BLaER1 (cell line): ENCODE data around the gene MPP1.

Experiments
- H3K27ac ChIP-seq: shearing (Covaris generic); formaldehyde crosslinking; 2 replicates; pipeline ENCODE4 v1.8.1; 2022
- H3K27me3 ChIP-seq: shearing (Covaris generic); formaldehyde crosslinking; 2 replicates; pipeline ENCODE4 v1.8.1; 2022
- H3K36me3 ChIP-seq: shearing (Covaris generic); formaldehyde crosslinking; 2 replicates; pipeline ENCODE4 v1.8.1; 2022
- H3K4me1 ChIP-seq: shearing (Covaris generic); formaldehyde crosslinking; 2 replicates; pipeline ENCODE4 v1.8.1; 2022
- H3K4me2 ChIP-seq: shearing (Covaris generic); formaldehyde crosslinking; 2 replicates; pipeline ENCODE4 v1.8.1; 2022
- H3K4me3 ChIP-seq: shearing (Covaris generic); formaldehyde crosslinking; 2 replicates; pipeline ENCODE4 v1.8.1; 2022
- H3K9ac ChIP-seq: shearing (Covaris generic); formaldehyde crosslinking; 2 replicates; pipeline ENCODE4 v1.8.1; 2022
- H3K9me3 ChIP-seq: shearing (Covaris generic); formaldehyde crosslinking; 2 replicates; pipeline ENCODE4 v1.8.1; 2022
- H4K20me1 ChIP-seq: shearing (Covaris generic); formaldehyde crosslinking; 2 replicates; pipeline ENCODE4 v1.8.1; 2022
- Cebpa-rat ChIP-seq: shearing (Covaris generic); IDR thresholded peaks from 2 replicates; pipeline ENCODE4 v1.8.1; 2022

MPP1 gene

GRCh38 chrX:154780968-154781367 is 24.3 kb downstream of the MPP1 start:
- Histone ChIP-seq H3K4me2 (no peak overlapping the region), H3K36me3 (peaks cover 80% of the 10 kb centered on the region), H3K4me1 (peaks cover 19% of the 10 kb centered on the region), H3K9me3 (no peaks in the 10 kb centered on the region), H3K9ac (no peak overlapping the region), H4K20me1 (peaks cover 48% of the 10 kb centered on the region), H3K27ac (no peak overlapping the region), H3K4me3 (no peak overlapping the region), H3K27me3 (peaks cover 80% of the 10 kb centered on the region)
- TF ChIP-seq Cebpa-rat: no peak

DNA sequence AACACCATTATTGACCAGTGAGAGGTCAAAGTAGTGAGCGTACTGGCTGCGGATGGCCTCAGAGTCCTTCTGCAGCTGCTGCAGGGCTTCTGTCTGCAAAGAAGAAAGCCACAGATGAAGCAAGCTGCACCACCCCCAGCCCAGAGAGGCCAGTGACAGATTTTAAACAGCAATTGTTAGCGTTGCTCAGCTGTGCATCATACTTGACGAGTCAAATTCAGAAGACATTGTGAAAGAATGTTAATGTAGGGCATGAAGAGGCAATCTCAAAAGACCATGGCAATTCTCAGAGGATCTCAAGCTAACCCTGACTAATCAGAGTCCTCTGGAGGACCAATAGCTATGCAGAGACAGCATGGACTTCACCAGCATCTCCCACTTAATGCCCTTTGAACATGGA is 26.0 kb downstream of the MPP1 start:
- TF ChIP-seq Cebpa-rat: no peak
- peaks cover 6% of the 10 kb centered on the region for H3K4me1 ChIP-seq
- no peak overlapping the region for H3K27ac ChIP-seq
- peaks cover 85% of the 10 kb centered on the region for H3K36me3 ChIP-seq
- H3K9me3 ChIP-seq: no peaks in the 10 kb centered on the region
- H3K4me2 ChIP-seq: no peak overlapping the region
- no peak overlapping the region for H3K4me3 ChIP-seq
- H3K9ac ChIP-seq: no peak overlapping the region
- H4K20me1 ChIP-seq: peaks cover 58% of the 10 kb centered on the region
- H3K27me3 ChIP-seq: peaks cover 83% of the 10 kb centered on the region

DNA sequence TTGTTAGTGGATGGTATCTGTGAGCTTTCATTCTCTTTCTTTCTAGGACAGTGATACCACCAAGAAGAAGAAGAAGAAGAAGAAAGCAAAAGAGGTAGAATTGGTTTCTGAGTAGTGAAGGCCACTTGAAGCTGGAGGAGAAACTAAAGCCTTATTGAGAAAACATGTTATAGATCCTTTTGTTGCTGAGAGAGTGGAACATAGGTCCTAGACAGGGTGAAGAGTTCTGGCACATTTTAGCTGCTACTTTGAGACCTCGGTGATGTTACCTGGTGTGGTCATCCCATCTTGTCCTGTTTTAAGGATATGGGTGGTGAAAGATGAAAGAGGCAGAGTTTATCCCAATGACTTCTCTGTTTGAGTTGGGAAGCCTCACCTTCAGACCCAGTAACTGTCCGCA is 28.5 kb downstream of the MPP1 start:
- Histone ChIP-seq H4K20me1 (peaks cover 66% of the 10 kb centered on the region), H3K9me3 (peaks cover 11% of the 10 kb centered on the region), H3K4me3 (no peak overlapping the region), H3K27ac (no peak overlapping the region), H3K9ac (no peak overlapping the region), H3K4me1 (no peaks in the 10 kb centered on the region), H3K4me2 (no peak overlapping the region), H3K27me3 (peaks cover 58% of the 10 kb centered on the region), H3K36me3 (peaks cover 90% of the 10 kb centered on the region)
- TF ChIP-seq Cebpa-rat: no peak

DNA sequence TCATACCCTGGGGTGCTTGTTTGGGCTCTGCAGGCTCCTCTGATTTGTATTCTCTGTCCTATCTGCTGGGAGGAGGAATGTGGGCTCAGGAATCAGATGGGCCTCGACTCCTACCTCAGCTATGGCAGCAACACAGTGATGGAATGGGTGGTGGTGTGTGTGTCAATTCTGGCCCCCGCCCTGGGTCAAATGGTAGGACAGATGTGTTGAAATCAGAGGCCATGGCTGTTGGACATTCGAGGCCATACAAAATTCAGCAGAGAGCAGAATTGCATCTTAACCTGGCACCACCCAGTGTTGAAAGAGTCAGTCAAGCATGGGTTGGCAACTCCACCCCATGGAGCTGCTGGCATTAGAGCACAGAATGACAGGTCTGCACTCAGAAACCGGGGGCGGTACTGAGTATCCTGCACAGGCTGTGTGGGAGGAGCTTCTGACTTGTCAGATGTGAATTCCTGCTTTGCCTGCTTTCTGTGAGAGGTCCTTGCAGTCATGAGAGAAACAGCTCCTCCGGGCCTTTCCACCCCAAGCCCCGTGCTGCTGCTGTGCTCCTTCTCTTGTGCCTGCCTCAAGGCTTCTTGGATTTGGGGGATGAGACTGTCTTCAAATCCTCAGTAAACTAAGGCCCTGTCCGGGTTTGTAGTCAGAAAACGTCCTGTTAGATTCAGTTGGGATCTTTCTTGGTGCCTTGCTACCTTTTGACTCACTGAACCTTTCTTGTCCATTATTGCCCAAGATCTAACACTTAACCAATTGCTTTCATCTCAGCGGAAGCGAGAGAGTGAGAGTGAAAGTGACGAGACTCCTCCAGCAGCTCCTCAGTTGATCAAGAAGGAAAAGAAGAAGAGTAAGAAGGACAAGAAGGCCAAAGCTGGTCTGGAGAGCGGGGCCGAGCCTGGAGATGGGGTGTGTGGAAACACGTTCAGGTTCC is 29.6 kb downstream of the MPP1 start:
- no peak overlapping the region for H3K9ac ChIP-seq
- no peaks in the 10 kb centered on the region for H3K4me1 ChIP-seq
- peaks cover 48% of the 10 kb centered on the region for H3K27me3 ChIP-seq
- TF ChIP-seq Cebpa-rat: no peak
- no peak overlapping the region for H3K4me3 ChIP-seq
- H3K9me3 ChIP-seq: peaks cover 14% of the 10 kb centered on the region
- peaks cover 90% of the 10 kb centered on the region for H3K36me3 ChIP-seq
- no peak overlapping the region for H3K27ac ChIP-seq
- peaks cover 68% of the 10 kb centered on the region for H4K20me1 ChIP-seq
- no peak overlapping the region for H3K4me2 ChIP-seq

DNA sequence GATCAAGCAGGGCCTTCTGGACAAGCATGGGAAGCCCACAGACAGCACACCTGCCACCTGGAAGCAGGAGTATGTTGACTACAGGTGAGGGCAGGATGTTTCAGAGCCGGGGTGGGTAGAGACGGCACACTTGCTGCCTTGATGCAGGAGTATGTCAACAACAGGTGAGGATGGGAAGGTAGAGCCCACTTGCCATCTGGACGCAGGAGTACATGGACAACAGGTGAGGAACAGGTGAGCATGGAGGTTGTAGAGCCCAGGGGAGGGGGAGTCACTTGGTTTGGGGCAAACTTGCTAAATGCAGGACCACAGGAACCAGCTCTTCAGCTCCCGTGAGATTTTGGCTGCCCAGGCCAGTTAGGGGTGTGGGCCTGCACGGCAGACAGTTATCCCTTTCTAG is 30.7 kb downstream of the MPP1 start:
- TF ChIP-seq Cebpa-rat: no peak
- H4K20me1 ChIP-seq: peaks cover 73% of the 10 kb centered on the region
- H3K36me3 ChIP-seq: peaks cover 95% of the 10 kb centered on the region
- no peak overlapping the region for H3K4me2 ChIP-seq
- no peaks in the 10 kb centered on the region for H3K4me1 ChIP-seq
- H3K9ac ChIP-seq: no peak overlapping the region
- no peak overlapping the region for H3K27ac ChIP-seq
- H3K4me3 ChIP-seq: no peak overlapping the region
- peaks cover 39% of the 10 kb centered on the region for H3K27me3 ChIP-seq
- H3K9me3 ChIP-seq: peaks cover 14% of the 10 kb centered on the region

DNA sequence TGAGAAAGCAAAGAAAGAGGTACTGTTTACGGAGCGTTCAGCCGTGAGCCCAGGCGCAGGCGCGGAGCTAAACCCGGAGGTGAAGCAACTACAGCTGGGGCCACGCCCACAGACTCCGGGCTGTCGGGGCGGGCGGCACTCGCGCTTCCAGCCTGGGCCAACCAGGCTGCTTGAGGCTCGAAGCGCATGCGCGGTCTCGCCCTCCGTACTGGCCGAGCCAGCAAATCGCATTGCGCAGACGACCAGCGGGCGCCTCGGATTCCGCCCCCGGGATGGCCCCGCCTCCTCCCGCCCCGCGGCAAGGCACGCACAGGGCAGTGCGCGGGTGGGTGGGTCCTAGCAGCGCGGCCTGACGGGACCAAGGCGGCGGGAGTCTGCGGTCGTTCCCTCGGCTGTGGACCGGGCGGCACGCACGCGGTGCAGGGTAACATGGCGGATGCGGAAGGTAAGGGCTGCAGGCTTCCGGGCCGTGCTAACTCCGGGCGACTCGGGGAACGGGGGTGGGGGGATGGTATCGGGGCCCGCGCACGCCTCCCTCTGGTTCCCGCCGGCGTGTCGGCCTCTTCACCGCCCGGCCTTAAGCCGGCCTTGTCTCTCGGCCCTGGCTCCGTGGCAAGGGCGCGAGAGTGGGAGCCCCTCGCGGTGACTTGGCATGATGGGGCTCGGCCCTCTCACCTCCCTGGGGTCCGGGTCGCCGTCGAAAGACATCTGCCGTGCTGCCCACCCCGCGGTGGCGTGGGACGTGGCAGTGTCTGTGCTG is 42.6 kb downstream of the MPP1 start, which contains the start of gene DKC1:
Gene DKC1, plus strand, starts transcription at position 328 of the 760 bp plus-strand sequence. Its CDS starts 102 bp downstream, at position 430.
- peak; percentile 79 for TF ChIP-seq Cebpa-rat
- Histone ChIP-seq H3K36me3 (peaks cover 29% of the 10 kb centered on the region), H3K27me3 (peaks cover 46% of the 10 kb centered on the region), H3K27ac (peak within 1 kb of the TSS; percentile 95), H3K9me3 (no peaks in the 10 kb centered on the region; the same call in 1 of the 2 replicates), H3K4me1 (peaks cover 13% of the 10 kb centered on the region), H3K4me3 (peak within 1 kb of the TSS; percentile 79), H3K4me2 (peak within 1 kb of the TSS; percentile 71), H3K9ac (peak within 1 kb of the TSS; percentile 91), H4K20me1 (peaks cover 28% of the 10 kb centered on the region)

- Histone ChIP-seq H3K4me2 (peak overlapping the region; percentile 57), H3K27ac (peak overlapping the region; percentile 95; the same call in 1 of the 2 replicates), H3K9ac (peak overlapping the region; percentile 91)
Measured at GRCh38 chrX:154761977-154762536, 43.2 kb downstream of the MPP1 start.

DNA sequence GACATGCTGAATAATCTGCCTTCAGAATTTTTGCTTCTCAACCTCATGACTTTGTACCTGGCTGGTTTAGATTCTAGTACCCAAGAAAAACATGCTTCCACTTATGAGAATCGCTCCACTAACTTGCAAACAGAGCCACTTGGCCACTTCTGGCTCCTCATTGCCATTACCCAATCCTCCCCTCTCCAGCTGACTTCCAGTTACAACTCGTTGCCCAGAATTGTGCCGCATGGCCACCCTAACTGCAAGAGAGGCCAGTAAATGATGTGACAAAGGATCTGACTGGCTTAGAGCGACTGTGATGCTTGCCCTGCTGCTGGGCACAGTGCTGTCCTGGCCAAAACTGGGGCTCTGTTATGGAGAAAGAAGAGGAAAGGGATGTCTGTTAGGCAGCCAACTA is 46.6 kb downstream of the MPP1 start:
- Histone ChIP-seq H3K4me3 (no peak overlapping the region), H3K4me1 (peaks cover 7% of the 10 kb centered on the region), H3K27me3 (peaks cover 46% of the 10 kb centered on the region), H3K9ac (no peak overlapping the region), H3K9me3 (no peaks in the 10 kb centered on the region; the same call in 1 of the 2 replicates), H4K20me1 (no peaks in the 10 kb centered on the region), H3K4me2 (no peak overlapping the region), H3K36me3 (no peaks in the 10 kb centered on the region), H3K27ac (no peak overlapping the region)
- TF ChIP-seq Cebpa-rat: no peak

More at GRCh38 chrX:154761977-154762536, 43.2 kb downstream of the MPP1 start:
- no peak for TF ChIP-seq Cebpa-rat
- peaks cover 26% of the 10 kb centered on the region for H4K20me1 ChIP-seq
- peaks cover 45% of the 10 kb centered on the region for H3K27me3 ChIP-seq
- no peaks in the 10 kb centered on the region; the same call in 1 of the 2 replicates for H3K9me3 ChIP-seq
- peak overlapping the region; percentile 79 for H3K4me3 ChIP-seq
- peaks cover 13% of the 10 kb centered on the region for H3K4me1 ChIP-seq
- H3K36me3 ChIP-seq: peaks cover 23% of the 10 kb centered on the region

DNA sequence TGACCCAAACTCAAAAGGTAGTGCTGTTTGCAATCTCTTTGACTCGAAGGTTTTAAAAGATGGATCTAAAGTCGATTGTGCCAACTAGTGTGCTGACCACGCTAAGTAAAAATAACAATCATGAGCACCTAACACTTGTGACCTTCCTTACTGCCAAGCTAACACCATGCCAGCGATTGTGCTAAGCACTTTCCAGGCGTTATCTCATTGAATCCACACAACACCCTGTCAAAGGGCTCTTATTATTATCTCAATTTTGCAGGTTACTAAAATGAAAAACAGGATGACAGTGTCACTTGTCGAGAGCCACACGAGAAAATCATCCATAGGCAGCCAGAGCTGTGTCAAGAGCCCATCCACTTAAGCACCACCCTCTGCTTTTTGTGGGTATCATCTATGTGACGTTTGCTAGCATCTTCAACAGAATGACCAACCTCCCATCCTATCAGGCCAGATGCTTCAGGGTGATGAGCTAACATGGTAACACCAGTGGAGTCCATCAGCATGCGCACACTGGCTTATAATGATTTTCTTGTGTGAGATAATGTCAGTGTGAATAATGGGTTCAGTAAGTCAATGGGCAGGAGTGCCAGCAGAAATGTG is 53.5 kb downstream of the MPP1 start:
- peak overlapping the region; percentile 77; the same call in 1 of the 2 replicates for H3K9ac ChIP-seq
- H3K4me1 ChIP-seq: peaks cover 33% of the 10 kb centered on the region
- H3K27me3 ChIP-seq: peaks cover 51% of the 10 kb centered on the region
- H3K4me3 ChIP-seq: peak overlapping the region; percentile 72
- H4K20me1 ChIP-seq: 0 out of 2 replicates have a peak, but pooled peaks cover 8% of the 10 kb centered on the region
- peak overlapping the region; percentile 81; the same call in 1 of the 2 replicates for H3K27ac ChIP-seq
- H3K9me3 ChIP-seq: no peaks in the 10 kb centered on the region
- H3K4me2 ChIP-seq: peak overlapping the region; percentile 62
- H3K36me3 ChIP-seq: no peaks in the 10 kb centered on the region
- TF ChIP-seq Cebpa-rat: no peak
